Activated T-cell treated with anti-CD3 and anti-CD28 coated beads for 4 hours (primary cell): ENCODE measurements around the gene VDAC2.
A peak's percentile ranks its signal among the peaks of the same experiment; 100 is the strongest.
"Not testable (repeated sequence)": the region's sequence is repeated elsewhere in the genome, so short reads cannot be mapped to it uniquely, and the experiment has no call there.

Experiments used
- DNase-seq: peaks from one replicate; pipeline ENCODE4 v3.0.0-alpha.2; 2020

VDAC2 gene

GRCh38 chr10:75210282-75211006 is at the start of gene VDAC2:
VDAC2 (plus strand) TSS chr10:75210796; CDS start chr10:75211159, 363 bp downstream.
- peak; percentile 92 for DNase-seq

- DNase-seq: no peak
Measured at GRCh38 chr10:75165684-75166622, 44.6 kb upstream of the VDAC2 start.

GRCh38 chr10:75166623-75166972 is 44.0 kb upstream of the VDAC2 start:
- DNase-seq: no peak

GRCh38 chr10:75168275-75168674 is 42.3 kb upstream of the VDAC2 start:
- DNase-seq: no peak

GRCh38 chr10:75170215-75170614 is 40.4 kb upstream of the VDAC2 start:
- DNase-seq: no peak

GRCh38 chr10:75175046-75175445 is 35.5 kb upstream of the VDAC2 start:
- DNase-seq: no peak

GRCh38 chr10:75176046-75176445 is 34.5 kb upstream of the VDAC2 start:
- no peak for DNase-seq

GRCh38 chr10:75176736-75177135 is 33.9 kb upstream of the VDAC2 start:
- no peak for DNase-seq

- DNase-seq: no peak
Measured at GRCh38 chr10:75179657-75180177, 30.9 kb upstream of the VDAC2 start.

GRCh38 chr10:75180592-75180991 is 30.0 kb upstream of the VDAC2 start:
- DNase-seq: no peak

- no peak for DNase-seq
Measured at GRCh38 chr10:75181073-75181472, 29.5 kb upstream of the VDAC2 start.

GRCh38 chr10:75186310-75186709 is 24.3 kb upstream of the VDAC2 start:
- no peak for DNase-seq

- peak; percentile 45 for DNase-seq
Measured at GRCh38 chr10:75187961-75188426, 22.6 kb upstream of the VDAC2 start.

GRCh38 chr10:75188522-75188921 is 22.1 kb upstream of the VDAC2 start:
- DNase-seq: not testable (repeated sequence)

- DNase-seq: no peak
Measured at GRCh38 chr10:75189266-75190096, 21.1 kb upstream of the VDAC2 start.

- no peak for DNase-seq
Measured at GRCh38 chr10:75191821-75192568, 18.6 kb upstream of the VDAC2 start.

GRCh38 chr10:75194625-75195024 is 16.0 kb upstream of the VDAC2 start:
- DNase-seq: not testable (repeated sequence)

- DNase-seq: no peak
Measured at GRCh38 chr10:75195035-75195763, 15.4 kb upstream of the VDAC2 start.

GRCh38 chr10:75197066-75197465 is 13.5 kb upstream of the VDAC2 start:
- DNase-seq: no peak

- no peak for DNase-seq
Measured at GRCh38 chr10:75197906-75198305, 12.7 kb upstream of the VDAC2 start.

- not testable (repeated sequence) for DNase-seq
Measured at GRCh38 chr10:75199949-75200348, 10.6 kb upstream of the VDAC2 start.
